Measurements from ENCODE around the gene LBHD2.

Gene LBHD2

GRCh38 chr14:103068351-103069073, 15.5 kb upstream of the LBHD2 start:
- DNase-seq (ENCODE audit: low read depth): no peak

GRCh38 chr14:103070263-103070885, 13.6 kb upstream of the LBHD2 start:
- DNase-seq (ENCODE audit: low read depth): no peak

- DNase-seq (ENCODE audit: low read depth): no peak
Observed at GRCh38 chr14:103070971-103071542, 13.0 kb upstream of the LBHD2 start.

GRCh38 chr14:103071544-103072251, 12.3 kb upstream of the LBHD2 start:
- no peak for DNase-seq (ENCODE audit: low read depth)

- DNase-seq (ENCODE audit: low read depth): no peak
Observed at GRCh38 chr14:103072595-103073366, 11.2 kb upstream of the LBHD2 start.

- no peak for DNase-seq (ENCODE audit: low read depth)
Observed at GRCh38 chr14:103073367-103073875, 10.6 kb upstream of the LBHD2 start.

GRCh38 chr14:103073876-103074728, 9.9 kb upstream of the LBHD2 start:
- DNase-seq (ENCODE audit: low read depth): no peak

GRCh38 chr14:103074729-103075367, 9.2 kb upstream of the LBHD2 start:
- no peak for DNase-seq (ENCODE audit: low read depth)

- DNase-seq (ENCODE audit: low read depth): peak; percentile 37
Observed at GRCh38 chr14:103078420-103078749, 5.6 kb upstream of the LBHD2 start.

- no peak for DNase-seq (ENCODE audit: low read depth)
Observed at GRCh38 chr14:103078860-103079587, 5.0 kb upstream of the LBHD2 start.

- DNase-seq (ENCODE audit: low read depth): no peak
Observed at GRCh38 chr14:103081951-103082350, 2.1 kb upstream of the LBHD2 start.

- no peak for DNase-seq (ENCODE audit: low read depth)
Observed at GRCh38 chr14:103085106-103086091, 1.4 kb downstream of the LBHD2 start.

GRCh38 chr14:103086771-103087342, 2.8 kb downstream of the LBHD2 start:
- no peak for DNase-seq (ENCODE audit: low read depth)

- DNase-seq (ENCODE audit: low read depth): no peak
Observed at GRCh38 chr14:103087343-103087835, 3.4 kb downstream of the LBHD2 start.

GRCh38 chr14:103088921-103089320, 4.9 kb downstream of the LBHD2 start:
- DNase-seq (ENCODE audit: low read depth): no peak

GRCh38 chr14:103089386-103090335, 5.7 kb downstream of the LBHD2 start:
- no peak for DNase-seq (ENCODE audit: low read depth)

- no peak for DNase-seq (ENCODE audit: low read depth)
Observed at GRCh38 chr14:103090481-103091020, 6.5 kb downstream of the LBHD2 start.
